SU-DHL-6 (cell line): Measurements from ENCODE around the gene TMEM163.
"Not testable (repeated sequence)": the region's sequence is repeated elsewhere in the genome, so short reads cannot be mapped to it uniquely, and the experiment has no call there.

Source experiments
- CTCF ChIP-seq: fragments of 200-600 bp; sonication (generic); IDR thresholded peaks from one replicate; pipeline ENCODE4 v1.5.1; 2017; ENCODE audit warnings: antibody characterized with exemption, mild to moderate bottlenecking, low read length, moderate library complexity; ENCODE audit not compliant: insufficient read depth, poor library complexity, severe bottlenecking
- EZH2phosphoT487 ChIP-seq: fragments of 200-600 bp; sonication (generic), shearing (Covaris generic); conservative IDR thresholded peaks from 2 replicates; pipeline ENCODE4 v1.6.1; 2018; ENCODE audit warnings: mild to moderate bottlenecking, antibody characterized with exemption, low read length, moderate library complexity, mixed read lengths

- TF ChIP-seq CTCF, EZH2phosphoT487: not testable (repeated sequence)
These were observed 4.9 kb upstream of the TMEM163 start for GRCh38 chr2:134723742-134724141.
